ENCODE results near the gene NCAPD3.

- TF ChIP-seq CREB1 (CRISPR knock-in tag; IDR thresholded peaks at IDR 0.05) (no peak), ZNF317 (CRISPR knock-in tag; IDR thresholded peaks at IDR 0.05; ENCODE audit: borderline replicate concordance, low read depth) (no peak), NFYB (CRISPR knock-in tag; conservative IDR thresholded peaks at IDR 0.05; ENCODE audit: low read depth) (no peak)
Measured at GRCh38 chr11:134200688-134201087, 23.1 kb downstream of the NCAPD3 start.
